Measurements from ENCODE around the gene DOCK6. TPM values are rescaled to one million over a fixed set of nuclear protein-coding genes. Genes with fewer than 3 reads are reported as not detected.

Gene DOCK6
- total RNA-seq, 1 experiment from 2014 or later: 61.7 TPM

DNA sequence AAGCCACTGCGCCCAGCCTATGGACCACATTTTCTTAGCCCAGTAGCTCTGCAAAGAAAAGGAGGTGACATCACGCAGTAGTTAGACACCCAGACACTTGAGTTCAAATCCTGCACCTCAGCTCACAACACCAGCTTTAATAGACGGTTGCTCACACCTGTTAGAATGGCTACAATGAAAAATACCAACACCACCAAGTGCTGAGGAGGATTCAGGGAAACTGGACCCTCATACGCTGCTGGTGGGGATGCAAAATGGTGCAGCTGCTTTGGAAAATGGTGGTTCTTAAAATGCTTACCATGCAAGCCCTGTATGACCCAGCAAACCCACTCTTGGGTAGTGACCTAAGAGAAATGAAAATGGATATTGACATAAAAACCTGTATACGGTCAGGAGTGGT is 11.7 kb upstream of the DOCK6 start:
- no peak for TF ChIP-seq CTCF (IDR thresholded peaks at IDR 0.05; ENCODE audit: unreplicated experiment)
- Mint-ChIP-seq H3K27ac (ENCODE audit: low read depth, unreplicated experiment) (no peak overlapping the region), H3K4me3 (ENCODE audit: unreplicated experiment) (no peak overlapping the region), H3K27me3 (ENCODE audit: insufficient read depth, unreplicated experiment) (no peaks in the 10 kb centered on the region), H3K9me3 (ENCODE audit: unreplicated experiment) (no peaks in the 10 kb centered on the region), H3K4me1 (ENCODE audit: insufficient read depth, unreplicated experiment) (peaks cover 6% of the 10 kb centered on the region), H3K36me3 (ENCODE audit: insufficient read depth, unreplicated experiment) (peaks cover 5% of the 10 kb centered on the region)
- no peak for DNase-seq (ENCODE audit: unreplicated experiment)
- BruUV-seq (replicated peaks): no TSS peak
- intact Hi-C loops (cut with micrococcal nuclease): no loop called here
- CTCF ChIA-PET: interaction anchor here (0.5 to 1.1 kb wide), 2 partner anchors 25 to 149 kb away, joined by 3 to 6 read pairs; no protein-coding TSS in a partner anchor
- POLR2A ChIA-PET: no interaction called here

DNA sequence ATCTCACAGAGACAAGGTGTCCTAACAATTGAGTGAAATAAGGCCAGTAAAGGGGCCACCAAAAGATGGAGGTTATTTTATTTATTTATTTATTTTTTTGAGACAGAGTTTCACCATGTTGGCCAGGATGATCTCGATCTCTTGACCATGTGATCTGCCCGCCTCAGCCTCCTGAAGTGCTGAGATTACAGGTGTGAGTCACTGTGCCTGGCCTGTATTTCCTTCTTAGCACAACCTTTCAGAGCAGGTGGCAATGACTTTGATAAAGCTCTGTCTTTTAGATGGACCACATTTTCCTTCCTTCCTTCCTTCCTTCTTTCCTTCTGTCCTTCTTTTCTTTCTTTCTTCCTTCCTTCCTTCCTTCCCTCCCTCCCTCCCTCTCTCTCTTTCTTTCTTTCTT is 11.0 kb upstream of the DOCK6 start:
- no peak overlapping the region for H3K27ac Mint-ChIP-seq (ENCODE audit: low read depth, unreplicated experiment)
- H3K9me3 Mint-ChIP-seq (ENCODE audit: unreplicated experiment): no peaks in the 10 kb centered on the region
- H3K4me1 Mint-ChIP-seq (ENCODE audit: insufficient read depth, unreplicated experiment): peaks cover 12% of the 10 kb centered on the region
- intact Hi-C loops (cut with micrococcal nuclease): no loop called here
- no peak for TF ChIP-seq CTCF (IDR thresholded peaks at IDR 0.05; ENCODE audit: unreplicated experiment)
- no peaks in the 10 kb centered on the region for H3K27me3 Mint-ChIP-seq (ENCODE audit: insufficient read depth, unreplicated experiment)
- ChIA-PET POLR2A (no interaction called here), CTCF (no interaction called here)
- peaks cover 5% of the 10 kb centered on the region for H3K36me3 Mint-ChIP-seq (ENCODE audit: insufficient read depth, unreplicated experiment)
- no TSS peak for BruUV-seq (replicated peaks)
- no peak for DNase-seq (ENCODE audit: unreplicated experiment)
- no peak overlapping the region for H3K4me3 Mint-ChIP-seq (ENCODE audit: unreplicated experiment)

- ChIA-PET CTCF (interaction anchor here (1.0 kb wide), 1 partner anchor 131 kb away, joined by 3 read pairs; no protein-coding TSS in a partner anchor), POLR2A (interaction anchor here (1.5 kb wide), 1 partner anchor 9 kb away, joined by 7 read pairs; no protein-coding TSS in a partner anchor)
- no peaks in the 10 kb centered on the region for H3K27me3 Mint-ChIP-seq (ENCODE audit: insufficient read depth, unreplicated experiment)
- peaks cover 31% of the 10 kb centered on the region for H3K4me1 Mint-ChIP-seq (ENCODE audit: insufficient read depth, unreplicated experiment)
- H3K9me3 Mint-ChIP-seq (ENCODE audit: unreplicated experiment): no peaks in the 10 kb centered on the region
- H3K27ac Mint-ChIP-seq (ENCODE audit: low read depth, unreplicated experiment): peak overlapping the region; percentile 75
- peak; percentile 49 for DNase-seq (ENCODE audit: unreplicated experiment)
- H3K36me3 Mint-ChIP-seq (ENCODE audit: insufficient read depth, unreplicated experiment): peaks cover 10% of the 10 kb centered on the region
- BruUV-seq (replicated peaks): TSS peak; percentile 92
- no peak for TF ChIP-seq CTCF (IDR thresholded peaks at IDR 0.05; ENCODE audit: unreplicated experiment)
- intact Hi-C loops (cut with micrococcal nuclease): no loop called here
- peak overlapping the region; percentile 36 for H3K4me3 Mint-ChIP-seq (ENCODE audit: unreplicated experiment)
Observed at GRCh38 chr19:11269408-11269807, 7.1 kb upstream of the DOCK6 start.

GRCh38 chr19:11268783-11269267 is 6.5 kb upstream of the DOCK6 start:
- DNase-seq (ENCODE audit: unreplicated experiment): peak; percentile 95
- POLR2A ChIA-PET: interaction anchor here (0.6 to 1.5 kb wide), 4 partner anchors 10 to 142 kb away, joined by 3 to 7 read pairs (median 4); no protein-coding TSS in a partner anchor

More at GRCh38 chr19:11268783-11269267, 6.5 kb upstream of the DOCK6 start:
- peak overlapping the region; percentile 75 for H3K27ac Mint-ChIP-seq (ENCODE audit: low read depth, unreplicated experiment)
- CTCF ChIA-PET: interaction anchor here (1.0 kb wide), 1 partner anchor 131 kb away, joined by 3 read pairs; no protein-coding TSS in a partner anchor
- no peak overlapping the region for H3K4me3 Mint-ChIP-seq (ENCODE audit: unreplicated experiment)
- BruUV-seq (replicated peaks): no TSS peak
- H3K27me3 Mint-ChIP-seq (ENCODE audit: insufficient read depth, unreplicated experiment): no peaks in the 10 kb centered on the region
- peaks cover 10% of the 10 kb centered on the region for H3K36me3 Mint-ChIP-seq (ENCODE audit: insufficient read depth, unreplicated experiment)
- intact Hi-C loops (cut with micrococcal nuclease): no loop called here
- peaks cover 31% of the 10 kb centered on the region for H3K4me1 Mint-ChIP-seq (ENCODE audit: insufficient read depth, unreplicated experiment)
- H3K9me3 Mint-ChIP-seq (ENCODE audit: unreplicated experiment): no peaks in the 10 kb centered on the region
- no peak for TF ChIP-seq CTCF (IDR thresholded peaks at IDR 0.05; ENCODE audit: unreplicated experiment)

All from MCF 10A (cell line).